Activated CD8-positive, alpha-beta T cell treated with anti-CD3 and anti-CD28 coated beads for 36 hours (primary cell): ENCODE measurements around the gene KDM4F. TPM values are rescaled to one million over a fixed set of nuclear protein-coding genes. Genes with fewer than 3 reads are reported as not detected.
"Not testable (repeated sequence)": the region's sequence is repeated elsewhere in the genome, so short reads cannot be mapped to it uniquely, and the experiment has no call there.

ENCODE experiments used
- ATAC-seq: fragments of 200-7000 bp; cut with Tn5 transposase; one replicate; pipeline ENCODE4 v1.10.0; 2021; ENCODE audit warnings: mild to moderate bottlenecking, moderate library complexity
- CTCF ChIA-PET: fragments of 350-600 bp; sonication (Branson Sonifier 250); formaldehyde crosslinking; loops from one replicate; lab custom pipeline; 2021; ENCODE audit warnings: antibody characterized with exemption; lab: Charles Lee
- POLR2A ChIA-PET: fragments of 350-600 bp; sonication (Branson Sonifier 250); formaldehyde crosslinking; loops from one replicate; lab custom pipeline; 2021; ENCODE audit warnings: antibody characterized with exemption; lab: Charles Lee
- DNase-seq: peaks from one replicate; pipeline ENCODE4 v3.0.0-alpha.2; 2020
- H3K27ac Mint-ChIP-seq: one replicate; pipeline ENCODE4 v1.8.0; 2021; ENCODE audit warnings: mild to moderate bottlenecking, mixed read lengths
- H3K27me3 Mint-ChIP-seq: one replicate; pipeline ENCODE4 v1.8.0; 2021; ENCODE audit warnings: mixed read lengths
- H3K36me3 Mint-ChIP-seq: one replicate; pipeline ENCODE4 v1.8.0; 2021; ENCODE audit warnings: low read depth, mixed read lengths
- H3K4me1 Mint-ChIP-seq: one replicate; pipeline ENCODE4 v1.8.0; 2021; ENCODE audit warnings: low read depth, mixed read lengths
- H3K4me3 Mint-ChIP-seq: one replicate; pipeline ENCODE4 v1.8.0; 2021; ENCODE audit warnings: mild to moderate bottlenecking, moderate library complexity, mixed read lengths
- H3K9me3 Mint-ChIP-seq: one replicate; pipeline ENCODE4 v1.8.0; 2021; ENCODE audit warnings: mixed read lengths
- CTCF ChIP-seq: fragments of 200-600 bp; IDR thresholded peaks from one replicate; pipeline ENCODE4 v1.8.0; 2022; ENCODE audit warnings: antibody characterized with exemption, mild to moderate bottlenecking
- intact Hi-C: fragments of 100-400 bp; cut with micrococcal nuclease; formaldehyde crosslinking; loops from one replicate; pipeline ENCODE4 v1.10.0; 2022
- total RNA-seq, 2 experiments: library from RNA; stranded (reverse); gene quantifications; one replicate each; pipeline ENCODE4 v1.2.3, GENCODE V29; 2021

Gene KDM4F
- total RNA-seq, 2 experiments from 2014 or later = not detected

- TF ChIP-seq CTCF = no peak
- DNase-seq = no peak
- H3K27me3 Mint-ChIP-seq = peaks cover 4% of the 10 kb centered on the region
- H3K4me1 Mint-ChIP-seq = no peaks in the 10 kb centered on the region
- no peaks in the 10 kb centered on the region for H3K36me3 Mint-ChIP-seq
- intact Hi-C loops = no loop called here
- POLR2A ChIA-PET = interaction anchor here (0.6 kb wide), 1 partner anchor 184 kb away, joined by 3 read pairs; no protein-coding TSS in a partner anchor
- no peak for ATAC-seq
- no peak overlapping the region for H3K4me3 Mint-ChIP-seq
- no peak overlapping the region for H3K27ac Mint-ChIP-seq
- no peaks in the 10 kb centered on the region for H3K9me3 Mint-ChIP-seq
- CTCF ChIA-PET = no interaction called here
Observed at GRCh38 chr11:95016139-95016538, 33.1 kb upstream of the KDM4F start.

GRCh38 chr11:95021468-95021867, 27.8 kb upstream of the KDM4F start:
- H3K9me3 Mint-ChIP-seq, ATAC-seq, H3K4me1 Mint-ChIP-seq, POLR2A ChIA-PET, H3K36me3 Mint-ChIP-seq, CTCF ChIA-PET, intact Hi-C loops, H3K27ac Mint-ChIP-seq, DNase-seq, H3K27me3 Mint-ChIP-seq, H3K4me3 Mint-ChIP-seq: not testable (repeated sequence)

GRCh38 chr11:95024958-95025357, 24.3 kb upstream of the KDM4F start, which contains the start of gene KDM4E:
KDM4E (plus strand) TSS chr11:95025258; CDS start chr11:95025558, 300 bp downstream.
- TF ChIP-seq CTCF = no peak
- intact Hi-C loops = no loop called here
- no peak for ATAC-seq
- no peaks in the 10 kb centered on the region for H3K36me3 Mint-ChIP-seq
- no peaks in the 10 kb centered on the region for H3K27me3 Mint-ChIP-seq
- H3K9me3 Mint-ChIP-seq = no peaks in the 10 kb centered on the region
- H3K4me1 Mint-ChIP-seq = no peaks in the 10 kb centered on the region
- H3K4me3 Mint-ChIP-seq = no peak within 1 kb of the TSS
- ChIA-PET CTCF (no interaction called here), POLR2A (no interaction called here)
- no peak for DNase-seq
- H3K27ac Mint-ChIP-seq = no peak within 1 kb of the TSS

- H3K36me3 Mint-ChIP-seq, H3K27ac Mint-ChIP-seq, H3K4me3 Mint-ChIP-seq, H3K4me1 Mint-ChIP-seq, CTCF ChIA-PET, POLR2A ChIA-PET, H3K9me3 Mint-ChIP-seq, ATAC-seq, DNase-seq, H3K27me3 Mint-ChIP-seq, intact Hi-C loops: not testable (repeated sequence)
Observed at GRCh38 chr11:95025594-95025993, 23.6 kb upstream of the KDM4F start.

- Mint-ChIP-seq H3K36me3 (no peaks in the 10 kb centered on the region), H3K27ac (no peak overlapping the region), H3K9me3 (no peaks in the 10 kb centered on the region), H3K4me3 (no peak overlapping the region), H3K27me3 (peaks cover 2% of the 10 kb centered on the region), H3K4me1 (no peaks in the 10 kb centered on the region)
- CTCF ChIA-PET = no interaction called here
- intact Hi-C loops = no loop called here
- no peak for ATAC-seq
- POLR2A ChIA-PET = no interaction called here
- no peak for TF ChIP-seq CTCF
- no peak for DNase-seq
Observed at GRCh38 chr11:95028357-95028756, 20.9 kb upstream of the KDM4F start.

- Mint-ChIP-seq H3K4me1 (no peaks in the 10 kb centered on the region), H3K27ac (no peak overlapping the region), H3K36me3 (no peaks in the 10 kb centered on the region), H3K27me3 (peaks cover 12% of the 10 kb centered on the region), H3K9me3 (no peaks in the 10 kb centered on the region), H3K4me3 (no peak overlapping the region)
- ChIA-PET POLR2A (interaction anchor here (1.2 kb wide), 1 partner anchor 34 kb away, joined by 3 read pairs; no protein-coding TSS in a partner anchor), CTCF (interaction anchor here (1.3 kb wide), 1 partner anchor 34 kb away, joined by 5 read pairs; the partner anchor contains the start of gene SRSF8)
- no peak for TF ChIP-seq CTCF
- ATAC-seq = no peak
- no peak for DNase-seq
- intact Hi-C loops = no loop called here
Observed at GRCh38 chr11:95033051-95033450, 16.2 kb upstream of the KDM4F start.
